22Rv1 (cell line): ENCODE results near the gene ARHGEF5.
"Not testable (repeated sequence)": the region's sequence is repeated elsewhere in the genome, so short reads cannot be mapped to it uniquely, and the experiment has no call there.

Experiments used
- ZFX ChIP-seq: fragments of 450-650 bp; IDR thresholded peaks from 2 replicates; pipeline ENCODE4 v1.6.1; 2017; ENCODE audit warnings: antibody characterized with exemption, borderline replicate concordance
- TF ChIP-seq, protein P1 (sequence below): fragments of 450-650 bp; IDR thresholded peaks from 2 replicates; pipeline ENCODE4 v1.5.1; 2017; ENCODE audit warnings: mild to moderate bottlenecking

DNA sequence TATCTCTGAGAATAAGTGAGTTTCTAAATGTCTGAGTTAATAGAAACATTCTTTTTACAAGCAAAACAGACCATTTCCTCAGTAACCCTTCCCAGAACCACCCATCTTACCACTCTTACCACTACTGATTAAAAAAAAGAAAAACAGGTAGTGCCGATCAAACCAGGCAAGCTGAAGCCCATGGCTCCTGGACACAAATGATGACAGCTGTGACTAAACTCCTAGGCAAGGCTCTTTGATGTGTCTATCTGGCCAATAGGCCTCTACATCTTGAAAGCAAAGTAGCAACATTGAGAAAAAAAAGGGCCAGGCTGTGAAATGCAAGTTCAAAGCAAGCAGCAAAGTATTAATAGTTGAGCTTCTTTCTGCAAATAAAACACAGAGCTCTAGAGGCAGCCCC, 6.6 kb upstream of the ARHGEF5 start:
- TF ChIP-seq, protein P1, sequence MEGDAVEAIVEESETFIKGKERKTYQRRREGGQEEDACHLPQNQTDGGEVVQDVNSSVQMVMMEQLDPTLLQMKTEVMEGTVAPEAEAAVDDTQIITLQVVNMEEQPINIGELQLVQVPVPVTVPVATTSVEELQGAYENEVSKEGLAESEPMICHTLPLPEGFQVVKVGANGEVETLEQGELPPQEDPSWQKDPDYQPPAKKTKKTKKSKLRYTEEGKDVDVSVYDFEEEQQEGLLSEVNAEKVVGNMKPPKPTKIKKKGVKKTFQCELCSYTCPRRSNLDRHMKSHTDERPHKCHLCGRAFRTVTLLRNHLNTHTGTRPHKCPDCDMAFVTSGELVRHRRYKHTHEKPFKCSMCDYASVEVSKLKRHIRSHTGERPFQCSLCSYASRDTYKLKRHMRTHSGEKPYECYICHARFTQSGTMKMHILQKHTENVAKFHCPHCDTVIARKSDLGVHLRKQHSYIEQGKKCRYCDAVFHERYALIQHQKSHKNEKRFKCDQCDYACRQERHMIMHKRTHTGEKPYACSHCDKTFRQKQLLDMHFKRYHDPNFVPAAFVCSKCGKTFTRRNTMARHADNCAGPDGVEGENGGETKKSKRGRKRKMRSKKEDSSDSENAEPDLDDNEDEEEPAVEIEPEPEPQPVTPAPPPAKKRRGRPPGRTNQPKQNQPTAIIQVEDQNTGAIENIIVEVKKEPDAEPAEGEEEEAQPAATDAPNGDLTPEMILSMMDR, result not testable (repeated sequence)
- TF ChIP-seq ZFX, result not testable (repeated sequence)
